Activated gamma-delta T cell treated with Interleukin-2 at 50 U/mL for 16 hours (primary cell): Measurements from ENCODE around the gene ZNF81.
A peak's percentile ranks its signal among the peaks of the same experiment; 100 is the strongest.
"Not testable (repeated sequence)": the region's sequence is repeated elsewhere in the genome, so short reads cannot be mapped to it uniquely, and the experiment has no call there.

Experiments
- DNase-seq: peaks from one replicate; pipeline ENCODE4 v3.0.0-alpha.2; 2020

The ZNF81 gene

DNA sequence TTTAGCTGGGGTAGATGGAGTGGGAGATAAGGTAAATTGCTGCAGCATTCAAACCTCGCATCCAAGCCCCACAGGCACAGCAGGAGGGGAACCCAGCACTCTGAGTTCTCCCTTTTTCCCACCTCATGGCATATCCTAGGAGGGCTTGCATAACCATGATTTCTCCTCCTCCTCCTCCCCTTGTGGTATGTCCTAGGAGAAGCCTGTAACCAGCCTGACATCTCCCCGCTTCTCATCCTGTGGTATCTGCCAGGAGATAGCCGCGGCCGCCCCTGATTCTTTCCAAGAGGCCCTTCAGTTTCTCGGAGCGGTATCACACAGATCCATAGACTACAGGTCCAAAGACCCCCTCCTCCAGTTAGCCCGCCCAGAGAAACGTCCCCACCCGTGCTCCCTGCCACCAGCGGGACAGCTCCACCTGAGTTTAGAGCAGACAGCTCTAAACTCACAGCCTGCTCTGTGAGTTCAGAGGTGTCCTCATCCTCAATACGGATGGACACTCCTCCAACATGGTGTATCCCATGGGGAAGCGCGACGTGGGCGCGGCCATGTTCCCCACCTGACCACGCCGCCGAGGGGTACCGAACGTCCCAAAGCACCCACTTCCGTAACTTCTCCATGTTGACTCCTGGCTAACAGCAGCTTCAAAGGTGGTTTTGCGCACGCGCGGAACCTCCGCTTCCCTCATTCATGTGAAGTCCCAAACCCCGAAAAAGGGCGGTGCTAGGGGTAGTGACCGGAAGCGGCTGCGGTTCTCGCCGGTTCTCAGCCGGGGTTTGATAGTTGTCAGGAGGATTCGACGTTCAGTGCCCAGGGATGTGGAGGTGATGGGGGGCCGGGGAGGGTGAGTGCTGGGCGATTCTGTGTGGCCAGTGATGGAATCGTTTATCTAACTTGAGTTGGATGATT lies at the start of gene ZNF81:
ZNF81 (plus strand) TSS at position 739 of the 909 bp plus-strand sequence. CDS start 9,366 bp downstream, outside the sequence.
- peak; percentile 87 for DNase-seq

DNA sequence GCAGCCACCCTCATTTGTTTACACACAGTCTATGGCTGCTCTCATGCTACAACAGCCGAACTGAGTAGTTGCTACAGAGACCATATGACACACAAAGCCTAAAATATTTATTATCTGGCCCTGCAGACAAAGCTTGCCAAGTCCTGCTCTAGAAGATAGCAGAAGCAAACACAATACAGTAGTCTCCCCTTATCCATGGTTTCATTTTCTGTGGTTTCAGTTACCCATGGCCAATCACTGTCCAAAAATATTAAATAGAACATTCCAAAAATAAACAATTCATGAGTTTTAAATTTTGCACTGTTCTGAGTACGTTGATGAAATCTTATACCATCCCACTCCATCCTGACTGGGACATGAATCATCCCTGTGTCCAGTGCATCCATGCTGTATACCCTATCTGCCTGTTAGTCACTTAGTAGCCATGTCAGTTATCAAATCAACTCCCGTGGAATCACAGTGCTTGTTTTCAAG lies 40.2 kb upstream of the ZNF81 start:
- DNase-seq: no peak

DNA sequence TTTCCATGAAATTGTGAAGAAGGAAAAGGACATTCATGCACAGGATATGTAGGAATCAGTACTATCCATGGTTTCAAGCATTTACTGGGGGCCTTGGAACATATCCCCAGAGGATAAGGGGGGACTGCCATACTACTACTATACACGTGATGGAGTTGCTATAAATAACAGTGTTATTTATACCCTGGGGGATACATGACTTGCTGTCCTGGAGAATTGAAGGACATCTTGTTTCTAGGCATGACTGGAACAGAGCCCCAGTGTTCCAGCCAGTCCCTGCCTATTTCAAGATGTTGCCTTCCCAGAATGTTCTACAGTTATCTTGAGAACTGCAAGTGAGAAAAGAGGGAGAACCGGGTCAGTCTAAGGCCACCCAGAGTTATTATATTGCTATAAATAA lies 39.6 kb upstream of the ZNF81 start:
- DNase-seq: no peak

DNA sequence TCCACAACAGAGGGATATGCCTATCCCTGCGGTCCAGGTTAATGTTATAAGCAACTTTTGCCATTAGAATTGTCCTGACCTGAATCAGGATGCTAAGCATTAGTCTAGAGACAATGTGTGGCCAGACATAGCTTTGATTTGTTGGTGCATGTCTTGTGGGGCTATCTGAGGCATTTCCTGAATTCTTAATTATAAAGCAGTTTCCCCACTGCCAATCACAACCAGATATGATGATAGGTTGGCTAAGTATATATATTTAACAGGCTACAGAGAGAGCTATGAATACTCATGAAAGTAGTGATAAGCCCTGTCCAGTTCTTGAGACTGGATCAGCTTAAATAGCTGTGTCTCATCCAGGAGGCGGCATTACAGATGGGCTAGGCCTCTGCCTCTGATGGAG lies 37.8 kb upstream of the ZNF81 start:
- DNase-seq: no peak

DNA sequence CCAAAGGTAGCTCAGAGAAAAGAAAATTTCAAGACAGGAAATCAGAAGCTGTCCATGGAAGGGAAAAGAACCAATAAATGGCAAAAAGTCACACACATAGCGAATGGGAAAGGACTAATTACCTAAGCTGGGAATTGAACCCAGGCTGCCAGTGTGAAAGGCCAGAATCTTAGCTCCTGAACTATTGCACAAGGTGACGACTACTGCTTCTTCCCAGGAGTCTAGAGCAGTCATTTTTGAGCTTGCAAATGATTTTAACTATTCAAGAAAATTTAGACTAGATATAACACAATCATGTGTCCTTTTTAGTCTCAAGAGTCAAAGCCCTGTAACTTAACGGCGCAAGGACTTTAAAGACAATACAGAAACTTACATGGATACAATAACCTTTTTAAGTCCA lies 34.1 kb upstream of the ZNF81 start:
- no peak for DNase-seq

DNA sequence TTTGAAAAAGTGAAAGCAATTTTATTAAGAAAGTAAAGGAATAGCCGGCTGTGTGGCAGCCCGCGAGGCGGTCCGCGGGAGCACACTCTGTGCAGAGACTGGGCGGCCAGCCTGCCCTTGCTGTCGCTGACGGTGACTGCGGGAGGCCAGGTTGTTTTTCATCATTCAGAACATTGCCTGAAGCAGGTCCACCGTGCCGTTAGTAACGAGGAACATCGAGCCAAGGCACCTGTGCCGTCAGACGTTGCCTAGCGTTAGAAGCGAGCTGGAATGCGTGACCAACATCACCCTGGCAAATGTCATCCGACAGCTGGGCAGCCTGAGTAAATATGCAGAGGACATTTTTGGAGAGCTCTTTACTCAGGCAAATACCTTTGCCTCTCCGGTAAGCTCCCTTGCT lies 33.6 kb upstream of the ZNF81 start:
- not testable (repeated sequence) for DNase-seq

DNA sequence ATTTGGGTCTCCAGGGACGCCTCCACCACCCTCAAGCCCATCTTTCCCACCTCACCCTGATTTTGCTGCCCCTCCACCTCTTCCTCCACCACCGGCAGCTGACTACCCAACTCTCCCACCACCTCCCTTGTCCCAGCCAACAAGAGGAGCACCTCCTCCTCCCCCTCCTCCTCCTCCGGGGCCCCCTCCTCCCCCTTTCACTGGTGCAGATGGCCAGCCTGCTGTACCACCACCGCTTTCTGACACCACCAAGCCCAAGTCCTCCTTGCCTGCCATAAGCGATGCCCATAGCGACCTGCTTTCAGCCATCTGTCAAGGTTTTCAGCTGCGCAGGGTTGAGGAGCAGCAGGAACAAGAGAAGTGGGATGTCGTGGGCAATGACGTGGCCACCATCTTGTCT lies 32.4 kb upstream of the ZNF81 start:
- no peak for DNase-seq

DNA sequence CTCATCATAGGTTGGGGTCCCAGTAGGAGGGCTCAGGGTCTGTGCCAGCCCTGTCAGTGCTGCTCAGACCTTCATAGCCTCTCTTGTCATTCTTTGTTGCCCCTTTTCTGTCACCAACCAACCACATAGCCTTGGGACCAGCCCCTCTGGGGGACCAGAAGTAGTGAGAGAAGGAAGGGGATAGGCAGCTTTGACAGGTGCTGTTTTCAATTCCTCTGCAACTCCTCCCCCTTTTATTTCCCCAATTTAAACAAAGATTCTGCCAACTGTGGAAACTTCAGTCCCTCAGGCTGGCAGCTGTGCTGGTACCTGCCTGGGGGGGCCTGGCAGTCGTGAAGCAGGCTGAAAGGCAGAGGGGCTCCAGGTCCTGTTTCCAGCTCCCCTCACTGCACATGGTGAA lies 30.9 kb upstream of the ZNF81 start:
- not testable (repeated sequence) for DNase-seq

DNA sequence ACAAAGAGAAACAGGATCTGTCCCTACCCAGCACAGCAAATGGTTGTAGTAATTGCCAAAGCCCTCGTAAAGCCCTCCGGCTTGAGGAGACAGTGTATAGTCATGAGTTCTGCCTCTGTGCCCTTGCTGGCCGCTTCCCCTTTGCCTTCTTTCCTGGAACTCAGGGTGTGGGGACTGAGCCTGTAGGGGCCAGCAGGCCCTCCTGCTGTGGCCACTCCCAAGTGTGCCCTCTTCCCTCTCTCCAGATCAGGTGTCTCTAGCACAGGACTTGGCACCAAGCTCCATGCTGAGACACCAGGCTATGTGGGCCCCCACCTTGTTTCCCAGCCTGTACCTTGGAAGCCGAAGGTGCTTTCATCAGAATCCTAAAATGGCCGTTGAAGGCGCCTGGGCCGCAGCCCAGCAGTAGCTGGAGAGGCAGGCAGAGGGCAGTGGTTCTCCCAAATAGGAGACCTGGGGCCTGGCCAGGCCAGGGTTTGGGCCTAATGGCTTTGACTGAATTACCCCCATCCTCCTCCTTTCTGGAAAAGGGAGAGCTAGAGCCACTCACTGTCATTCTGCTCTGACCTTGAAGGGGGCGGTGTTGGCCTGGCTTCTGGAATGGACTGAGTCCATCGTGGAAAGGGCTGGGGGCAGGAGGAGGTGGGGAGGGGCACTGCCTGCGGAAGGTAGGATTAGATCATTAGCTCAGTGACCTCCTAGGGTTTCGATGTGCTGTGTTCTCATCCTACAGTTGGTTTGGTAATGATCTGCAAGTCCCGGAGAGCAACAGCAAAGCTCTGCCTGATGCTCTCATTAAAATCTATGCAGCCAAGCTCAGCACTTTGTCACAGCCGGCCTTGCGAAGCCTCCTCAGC lies 30.1 kb upstream of the ZNF81 start:
- DNase-seq: not testable (repeated sequence)

DNA sequence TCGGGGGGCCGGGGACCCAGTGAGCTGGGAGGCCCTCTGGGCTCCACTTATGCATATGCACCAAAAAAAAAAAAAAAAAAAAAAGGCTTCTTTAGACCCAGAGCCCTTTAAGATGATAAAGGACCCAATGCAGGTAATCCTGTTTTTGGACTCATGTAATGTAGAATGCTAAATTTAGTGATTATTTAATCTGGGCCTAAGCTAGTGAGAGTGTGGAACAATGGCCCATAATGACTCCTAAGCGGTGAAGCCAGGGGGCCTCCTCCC lies 29.5 kb upstream of the ZNF81 start:
- DNase-seq: not testable (repeated sequence)

DNA sequence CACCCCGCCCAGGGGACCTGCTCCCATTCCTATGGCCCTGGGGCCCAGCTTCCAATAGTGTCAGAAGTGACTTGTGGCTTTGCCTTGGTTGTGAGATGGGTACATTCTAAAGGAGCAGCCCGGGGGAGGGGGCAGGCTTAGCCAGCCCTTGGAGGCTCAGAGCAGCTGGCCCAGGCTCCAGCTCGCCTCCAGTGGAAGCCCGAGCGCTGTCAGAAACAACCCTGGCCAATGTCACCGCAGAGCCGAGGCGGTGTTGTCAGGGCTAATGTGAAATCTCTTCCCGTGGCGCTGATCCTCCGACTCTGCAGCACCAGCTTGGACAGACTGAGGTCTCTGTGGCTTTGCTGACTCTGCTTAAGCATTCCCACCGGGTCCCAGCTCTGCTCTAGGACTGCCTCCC lies 29.2 kb upstream of the ZNF81 start:
- no peak for DNase-seq

DNA sequence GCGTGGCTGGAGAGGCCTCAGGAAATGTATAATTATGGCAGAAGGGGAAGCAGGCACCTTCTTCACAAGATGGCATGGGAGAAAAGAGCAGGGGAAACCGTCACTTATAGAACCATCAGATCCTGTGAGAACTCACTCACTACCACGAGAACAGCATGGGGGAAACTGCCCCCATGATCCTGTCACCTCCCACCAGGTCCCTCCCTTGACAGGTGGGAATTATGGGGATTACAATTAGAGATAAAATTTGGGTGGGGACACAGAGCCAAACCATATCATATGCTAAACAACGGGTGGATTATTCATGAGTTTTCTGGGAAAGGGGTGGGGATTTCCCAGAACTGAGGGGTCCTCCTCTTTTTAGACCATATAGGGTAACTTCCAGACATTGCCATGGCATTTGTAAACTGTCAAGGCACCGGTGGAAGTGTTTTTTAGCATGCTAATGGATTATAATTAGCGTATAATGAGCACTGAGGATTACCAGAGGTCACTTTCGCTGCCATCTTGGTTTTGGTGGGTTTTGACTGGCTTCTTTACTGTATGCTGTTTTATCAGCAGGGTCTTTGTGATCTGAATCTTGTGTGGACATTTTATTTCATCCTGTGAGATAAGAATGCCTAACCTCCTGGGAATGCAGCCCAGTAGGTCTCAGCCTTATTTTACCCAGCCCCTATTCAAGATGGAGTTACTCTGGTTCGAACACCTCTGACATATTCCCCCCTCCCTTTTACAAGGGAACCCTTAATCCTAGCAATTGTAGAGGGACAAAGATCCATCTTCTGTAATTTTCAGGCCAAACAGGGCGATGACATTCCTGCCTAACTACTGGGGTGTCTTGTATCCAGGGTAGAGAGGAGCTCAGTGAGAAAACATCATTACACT lies 27.6 kb upstream of the ZNF81 start:
- no peak for DNase-seq

DNA sequence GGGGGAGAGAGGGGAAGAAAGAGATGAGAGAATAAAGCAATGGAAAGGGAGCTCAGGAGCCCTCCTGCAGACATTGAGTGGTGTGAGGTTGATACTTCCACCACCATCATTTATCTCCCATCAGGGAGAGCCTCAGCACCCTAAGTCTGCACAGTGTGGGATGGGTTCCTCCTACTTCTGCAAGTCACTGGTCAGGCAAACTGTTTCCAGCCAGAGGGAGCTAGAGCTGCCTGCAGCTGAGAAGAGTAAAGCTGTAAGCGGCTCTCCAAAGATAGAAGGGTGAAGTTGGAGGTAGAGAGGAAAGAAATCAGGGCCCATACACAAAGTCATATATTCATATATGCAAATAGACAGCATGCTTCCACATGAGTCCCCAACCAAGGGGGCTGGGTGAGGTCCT lies 21.9 kb upstream of the ZNF81 start:
- no peak for DNase-seq

DNA sequence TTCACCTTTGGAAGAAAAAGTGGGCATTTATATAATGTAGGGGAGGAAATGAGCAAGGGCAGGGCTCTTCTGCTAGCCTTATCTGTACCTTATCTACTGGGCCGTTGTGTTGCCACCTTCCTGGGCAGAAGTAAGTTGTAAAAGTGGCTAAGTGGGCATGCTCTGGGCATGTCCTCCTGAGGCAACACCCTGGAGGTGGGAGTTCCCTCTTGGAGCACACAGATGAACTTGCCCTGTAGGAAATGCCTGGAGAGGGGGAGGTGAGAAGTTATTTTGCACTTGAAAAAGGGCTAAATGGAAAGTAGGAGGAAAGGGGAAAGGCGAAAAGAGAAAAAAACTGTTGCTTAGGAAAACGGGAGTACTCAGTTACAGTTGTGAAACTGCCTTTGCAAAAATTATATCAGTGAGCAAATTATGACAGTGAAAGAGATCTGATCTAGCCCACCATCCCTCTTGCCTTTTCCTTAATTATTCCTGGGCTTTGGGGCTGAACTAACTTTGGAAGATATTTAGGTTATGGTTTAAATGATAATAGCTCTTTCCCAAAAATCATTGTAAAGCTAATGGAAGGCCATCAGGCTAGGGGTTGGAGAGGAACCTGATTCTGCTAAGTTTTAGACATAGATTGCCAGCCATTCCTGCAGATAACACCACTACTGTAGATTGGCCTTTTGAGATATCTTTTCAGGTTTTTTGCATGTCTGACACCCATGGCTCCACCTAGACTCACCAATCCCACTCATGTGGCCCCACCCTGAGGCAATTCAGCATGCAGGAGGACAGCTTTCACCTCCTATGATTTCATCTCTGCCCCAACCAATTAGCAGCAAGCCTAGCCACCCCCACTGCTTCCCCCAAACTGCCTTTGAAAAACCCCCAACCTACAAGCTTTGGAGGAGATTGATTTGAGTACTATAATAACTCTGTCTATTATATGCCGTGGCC lies 20.5 kb upstream of the ZNF81 start:
- no peak for DNase-seq

DNA sequence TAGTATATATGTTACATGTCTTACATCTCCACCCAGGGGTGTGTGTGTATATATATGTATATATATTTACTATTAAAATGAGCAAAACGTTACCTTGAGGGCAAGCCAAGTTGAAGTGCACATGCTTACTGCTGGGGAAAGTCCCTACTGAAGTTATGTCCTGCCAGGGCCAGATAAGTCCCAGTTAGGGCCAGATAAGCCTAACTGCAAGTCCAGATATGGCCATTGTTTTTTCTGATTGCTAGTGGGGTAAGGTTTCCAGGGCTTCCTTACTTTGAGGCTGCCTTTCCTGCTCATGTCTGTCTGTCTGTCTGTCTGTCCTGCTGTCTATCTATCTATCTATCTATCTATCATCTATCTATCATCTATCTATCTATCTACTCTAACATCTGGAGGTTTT lies 19.3 kb upstream of the ZNF81 start:
- no peak for DNase-seq

DNA sequence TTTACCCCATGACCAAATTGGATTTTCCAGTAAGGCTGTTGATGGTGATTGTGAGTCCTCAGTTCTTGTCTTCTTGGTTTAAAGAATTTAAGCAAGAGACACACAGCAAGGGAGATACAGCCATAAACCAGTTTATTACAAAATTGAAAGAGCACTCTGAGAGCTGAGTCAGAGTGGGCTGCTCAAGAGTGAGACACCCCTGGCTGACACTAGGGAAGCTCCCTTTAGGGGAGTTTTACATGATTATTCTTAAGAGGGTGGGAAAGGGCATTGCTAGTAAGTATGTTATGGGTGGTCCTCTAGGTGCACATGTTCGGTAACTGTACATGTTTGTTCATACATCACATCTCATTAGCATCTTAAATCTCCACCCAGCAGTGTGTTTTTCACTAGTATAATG lies 18.8 kb upstream of the ZNF81 start:
- DNase-seq: no peak

DNA sequence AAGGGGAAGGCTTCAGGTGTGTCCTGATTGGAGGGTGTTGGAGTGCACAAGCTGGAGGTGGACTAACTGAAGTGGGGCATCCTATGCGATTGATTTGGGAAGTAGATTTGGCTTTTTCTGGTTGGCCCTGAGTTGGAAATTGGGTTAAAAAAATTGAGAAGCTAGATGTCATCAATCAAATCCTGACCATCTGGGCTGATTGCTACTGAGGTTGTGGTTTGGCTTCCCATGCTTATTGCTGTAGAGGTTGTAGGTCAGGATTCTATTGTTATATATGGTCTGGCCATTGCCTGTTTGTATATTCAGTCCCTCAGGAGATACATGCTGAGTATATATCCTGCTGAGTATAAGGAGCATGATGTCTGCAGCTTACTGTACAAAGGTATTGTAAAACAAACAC lies 7.7 kb upstream of the ZNF81 start:
- no peak for DNase-seq

DNA sequence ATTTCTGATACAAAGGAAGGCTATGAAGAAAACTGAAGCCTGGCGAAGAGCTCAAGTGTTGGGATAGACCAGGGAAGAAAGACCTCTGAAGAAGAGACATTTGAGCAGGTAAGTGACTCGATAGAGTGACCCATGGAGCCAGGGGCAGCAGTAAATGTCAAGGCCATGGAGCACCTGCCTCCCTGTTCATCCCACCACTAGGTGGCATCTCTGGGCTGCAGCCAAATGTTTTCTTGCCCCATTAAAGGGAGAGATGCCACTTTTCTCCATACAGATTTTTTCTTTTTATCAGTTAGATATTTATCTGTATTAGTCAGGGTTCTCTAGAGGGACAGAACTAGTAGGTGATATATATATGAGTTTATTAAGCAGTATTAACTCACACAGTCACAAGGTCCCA lies 4.9 kb upstream of the ZNF81 start:
- peak; percentile 55 for DNase-seq

DNA sequence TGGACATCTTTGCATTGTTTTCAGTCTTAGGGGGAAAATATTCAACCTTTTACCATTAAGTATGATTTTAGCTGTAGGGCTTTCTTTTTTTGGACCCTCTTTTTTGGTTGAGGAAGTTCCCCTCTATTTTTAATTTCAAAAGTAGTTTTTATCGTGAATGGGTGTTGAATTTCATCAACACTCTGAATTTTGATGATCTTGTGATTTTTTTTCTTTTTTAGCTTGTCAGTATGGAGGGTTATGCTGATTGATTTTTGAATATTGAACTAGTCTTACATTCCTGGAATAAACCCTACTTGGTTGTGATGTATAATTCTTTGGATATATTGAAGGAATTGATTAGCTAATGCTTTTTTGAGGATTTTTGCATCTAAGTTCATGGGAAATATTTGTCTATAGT lies 1.7 kb downstream of the ZNF81 start:
- DNase-seq: no peak

DNA sequence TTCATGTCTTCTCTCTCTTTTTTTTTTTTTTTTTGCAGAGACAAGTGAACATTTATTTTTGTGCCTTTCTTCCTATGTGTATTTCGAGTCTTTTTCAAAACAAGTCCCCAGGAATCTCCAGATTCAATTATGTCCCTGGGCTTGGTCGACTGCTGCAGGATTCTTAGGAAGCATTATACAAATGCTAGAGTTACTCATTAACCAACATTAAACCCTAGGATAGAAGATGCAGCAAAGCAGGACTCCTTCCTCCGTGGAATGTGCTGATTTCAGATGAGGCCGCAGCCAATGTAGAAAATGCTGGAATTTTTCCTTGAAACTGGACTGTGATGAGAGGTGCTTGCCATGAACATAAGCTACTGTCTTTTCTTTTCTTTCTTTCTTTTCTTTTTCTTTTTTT lies 3.4 kb downstream of the ZNF81 start:
- no peak for DNase-seq

DNA sequence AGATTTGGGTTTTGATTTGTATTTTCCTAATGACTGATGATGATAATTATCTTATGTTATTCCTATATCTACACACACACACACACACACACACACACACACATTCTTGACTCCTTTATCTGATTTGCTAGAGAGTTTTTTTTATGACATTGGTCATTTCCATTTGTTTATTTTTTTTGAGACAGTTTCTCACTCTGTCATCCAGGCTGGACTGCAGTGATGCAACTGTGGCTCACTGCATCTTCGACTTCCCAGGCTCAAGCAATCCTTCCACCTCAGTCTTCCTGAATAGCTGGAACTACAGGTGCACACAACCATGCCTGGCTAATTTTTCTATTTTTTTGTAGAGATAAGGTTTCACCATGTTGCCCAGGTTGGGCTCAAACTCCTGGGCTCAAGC lies 6.7 kb downstream of the ZNF81 start:
- no peak for DNase-seq

DNA sequence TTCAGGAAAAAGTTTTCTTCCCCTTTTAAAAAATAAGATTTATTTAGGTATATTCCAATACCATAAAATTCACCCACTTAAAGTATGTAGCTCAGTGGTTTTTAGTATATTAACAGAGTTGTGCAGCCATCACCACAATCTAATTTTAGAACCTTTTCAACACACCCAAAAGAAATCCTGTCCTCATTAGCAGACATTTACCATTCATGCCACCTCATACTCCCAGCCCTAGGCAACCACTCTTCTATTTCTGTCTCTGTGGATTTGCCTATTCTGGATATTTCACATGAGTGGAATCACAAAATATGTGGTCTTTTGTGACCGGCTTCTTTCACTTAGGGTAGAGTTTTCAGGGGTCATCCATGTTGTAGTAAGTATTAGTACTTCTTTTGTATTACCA lies 7.4 kb downstream of the ZNF81 start:
- DNase-seq: no peak
